Mesodermal cell (in vitro differentiated cells): ENCODE measurements around the gene BRSK1.

Experiments used
- H3K27ac ChIP-seq: 2 replicates; pipeline ENCODE4 v1.7.0; 2013; ENCODE audit warnings: mild to moderate bottlenecking, low read depth, low read length, moderate library complexity; ENCODE audit not compliant: severe bottlenecking
- H3K36me3 ChIP-seq: 2 replicates; pipeline ENCODE4 v1.7.1; 2013; ENCODE audit warnings: mild to moderate bottlenecking, low read length, moderate library complexity; ENCODE audit not compliant: control insufficient read depth, insufficient read depth
- H3K4me1 ChIP-seq: one replicate; pipeline ENCODE4 v1.7.1; 2013; ENCODE audit warnings: mild to moderate bottlenecking, low read length; ENCODE audit not compliant: insufficient read depth, control insufficient read depth, poor library complexity, severe bottlenecking
- H3K4me3 ChIP-seq: 2 replicates; pipeline ENCODE4 v1.7.0; 2013; ENCODE audit warnings: low read length, control low read depth, mild to moderate bottlenecking; ENCODE audit not compliant: insufficient read depth, poor library complexity, severe bottlenecking; ENCODE audit errors: extremely low read depth
- H3K9me3 ChIP-seq: 2 replicates; pipeline ENCODE4 v1.7.1; 2013; ENCODE audit warnings: mild to moderate bottlenecking, low read length, moderate library complexity; ENCODE audit not compliant: control insufficient read depth
- WGBS, 2 experiments: methylation state at CpG; one replicate each; pipeline ENCODE4 v1.1.5; 2013; ENCODE audit warnings: missing lambda C conversion rate in 2 of 2; ENCODE audit not compliant: insufficient coverage in 2 of 2; 5-methylcytosine and 5-hydroxymethylcytosine counted together

BRSK1 gene

DNA sequence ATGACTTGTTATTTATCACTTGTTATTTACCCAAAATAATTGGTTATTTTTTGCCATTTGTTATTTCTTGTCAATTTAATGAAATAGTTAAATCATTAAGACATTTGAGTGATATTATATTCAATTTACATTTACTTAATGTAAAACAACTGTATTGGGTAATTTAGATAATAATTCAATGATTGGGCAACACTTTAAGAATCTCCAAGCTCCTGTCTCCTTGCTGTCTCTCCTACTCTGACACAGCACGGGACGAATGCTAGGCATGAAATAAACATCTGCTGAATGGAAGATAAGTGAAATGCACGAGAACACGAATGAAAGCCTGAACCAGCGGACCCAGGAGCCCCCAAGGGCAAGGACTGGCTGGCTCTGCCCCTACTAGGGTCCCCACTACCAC, 19.3 kb upstream of the BRSK1 start:
- 95 to 97% methylated on average over 3 of the region's 5 CpGs for WGBS, 2 experiments
- peaks cover 5% of the 10 kb centered on the region for H3K4me1 ChIP-seq
- no peak overlapping the region for H3K4me3 ChIP-seq
- peaks cover 5% of the 10 kb centered on the region for H3K9me3 ChIP-seq
- no peak overlapping the region for H3K27ac ChIP-seq
- H3K36me3 ChIP-seq, result peaks cover 6% of the 10 kb centered on the region

DNA sequence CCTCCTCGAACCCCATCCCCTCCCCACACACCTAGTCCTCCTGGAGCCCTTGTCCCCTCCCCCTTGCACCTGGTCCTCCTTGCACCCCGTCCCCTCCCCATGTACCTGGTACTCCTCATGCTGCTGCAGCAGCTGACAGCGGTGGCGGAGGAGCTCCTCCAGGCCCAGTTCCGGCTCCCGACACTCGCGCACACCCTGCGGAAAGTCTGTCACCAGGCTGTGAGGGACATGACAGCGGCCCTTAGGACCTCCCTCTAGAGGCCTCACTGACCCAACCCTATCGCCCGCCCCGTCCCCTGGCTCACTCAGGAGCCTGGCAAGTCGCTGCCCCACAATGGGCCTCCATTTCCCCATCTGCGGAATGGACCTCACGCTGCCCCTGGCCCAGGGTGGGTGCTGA, 18.6 kb upstream of the BRSK1 start:
- Histone ChIP-seq H3K27ac (no peak overlapping the region), H3K36me3 (peaks cover 6% of the 10 kb centered on the region), H3K4me1 (peaks cover 4% of the 10 kb centered on the region), H3K9me3 (peaks cover 5% of the 10 kb centered on the region), H3K4me3 (no peak overlapping the region)
- 91 to 93% methylated on average over 12 to 15 of the region's 16 CpGs for WGBS, 2 experiments

DNA sequence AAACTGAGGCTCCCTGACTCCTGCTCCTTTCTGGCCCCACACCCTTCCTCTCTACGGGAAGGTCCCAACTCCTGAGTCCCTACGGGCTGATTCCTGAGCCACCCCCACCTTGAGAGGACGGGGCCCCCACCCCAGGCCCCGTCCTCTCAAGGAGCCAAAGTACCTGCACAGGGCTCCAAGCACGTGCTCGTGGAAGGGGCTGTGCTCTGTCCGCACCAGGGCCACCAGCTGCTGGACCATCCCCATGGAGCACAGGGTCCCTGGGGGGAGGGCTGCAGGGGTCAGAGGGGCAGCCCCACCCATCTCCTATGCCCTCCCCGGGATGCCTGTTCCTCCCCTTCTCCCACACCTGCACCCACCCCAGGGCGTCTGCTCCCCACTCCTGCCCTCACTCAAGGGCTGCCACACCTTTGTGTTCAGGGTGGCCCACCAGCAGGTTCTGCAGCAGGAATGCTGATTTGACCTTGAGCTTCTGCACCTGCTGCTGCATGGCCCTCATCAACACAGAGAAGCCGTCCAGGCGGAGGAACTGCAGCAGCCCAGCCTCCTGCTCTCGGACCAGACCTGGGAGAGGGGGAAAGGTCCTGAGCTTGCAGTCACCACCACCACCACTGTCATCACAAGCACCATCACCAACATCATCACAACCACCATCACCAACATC, 17.9 kb upstream of the BRSK1 start:
- Histone ChIP-seq H3K27ac (no peak overlapping the region), H3K9me3 (peaks cover 5% of the 10 kb centered on the region), H3K36me3 (peaks cover 6% of the 10 kb centered on the region), H3K4me3 (no peak overlapping the region), H3K4me1 (no peaks in the 10 kb centered on the region)
- WGBS, 2 experiments, result 84 to 96% methylated on average over 6 to 12 of the region's 12 CpGs

DNA sequence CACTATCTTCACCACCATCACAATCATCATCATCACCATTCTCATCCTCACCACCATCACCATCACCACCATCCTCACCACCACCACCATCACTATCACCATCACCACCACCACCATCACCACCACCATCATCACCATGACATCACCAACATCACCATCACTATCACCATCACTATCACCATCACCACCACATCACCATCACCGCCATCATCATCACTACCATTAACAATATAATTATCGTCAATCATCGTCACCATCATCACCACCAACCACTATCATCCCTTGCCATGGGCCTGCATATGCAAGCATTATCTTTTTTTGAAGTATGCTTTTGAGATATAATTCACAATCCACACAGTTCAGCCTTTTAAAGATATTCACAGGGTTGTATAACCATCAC, 17.4 kb upstream of the BRSK1 start:
- WGBS, 2 experiments, result 100% methylated on average over 1 to 3 of the region's 3 CpGs
- peaks cover 9% of the 10 kb centered on the region for H3K36me3 ChIP-seq
- no peak overlapping the region for H3K4me3 ChIP-seq

DNA sequence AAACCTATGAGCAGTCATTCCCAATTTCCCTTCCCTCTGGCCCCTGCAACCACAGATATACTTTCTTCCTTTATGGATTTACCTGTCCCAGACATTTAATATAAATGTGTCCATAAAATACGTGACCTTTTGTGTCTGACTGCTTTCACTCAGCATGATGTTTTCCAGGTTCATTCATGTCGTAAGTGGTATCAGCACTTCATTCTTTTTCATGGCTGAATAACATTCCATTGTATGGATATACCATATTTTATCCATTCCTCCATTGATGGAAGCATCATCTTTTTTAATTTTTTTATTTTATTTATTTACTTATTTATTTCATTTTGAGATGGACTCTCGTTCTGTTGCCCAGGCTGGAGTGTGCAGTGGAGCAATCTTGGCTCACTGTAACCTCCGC, 17.0 kb upstream of the BRSK1 start:
- Histone ChIP-seq H3K4me3 (no peak overlapping the region), H3K36me3 (peaks cover 10% of the 10 kb centered on the region), H3K4me1 (no peaks in the 10 kb centered on the region), H3K9me3 (peaks cover 5% of the 10 kb centered on the region), H3K27ac (no peak overlapping the region)
- 88 to 100% methylated on average over 2 of the region's 4 CpGs for WGBS, 2 experiments

More for the DNA sequence above, 17.4 kb upstream of the BRSK1 start:
- Histone ChIP-seq H3K27ac (no peak overlapping the region), H3K4me1 (no peaks in the 10 kb centered on the region), H3K9me3 (peaks cover 5% of the 10 kb centered on the region)

DNA sequence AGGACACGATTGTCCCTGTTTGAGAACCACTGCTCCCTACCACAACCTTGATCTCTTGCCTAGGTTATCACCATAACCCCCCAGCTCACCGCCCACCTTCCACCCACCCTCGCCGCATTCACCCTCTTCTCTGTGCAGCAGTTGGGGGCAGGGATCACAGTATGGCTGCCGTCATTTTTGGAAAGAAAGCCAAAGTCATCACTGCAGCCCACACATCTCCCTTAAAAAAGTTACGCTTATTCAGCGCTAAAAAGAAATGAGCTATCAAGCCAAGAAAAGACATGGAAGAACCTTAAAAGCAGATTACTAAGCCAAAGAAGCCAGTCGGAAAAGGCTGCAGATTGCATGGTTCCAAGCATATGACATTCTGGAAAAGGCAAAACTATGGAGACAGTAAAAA, 14.5 kb upstream of the BRSK1 start:
- H3K9me3 ChIP-seq, result peaks cover 5% of the 10 kb centered on the region
- no peak overlapping the region for H3K4me3 ChIP-seq
- no peaks in the 10 kb centered on the region for H3K4me1 ChIP-seq
- H3K27ac ChIP-seq, result no peak overlapping the region
- WGBS, 2 experiments, result 93 to 95% methylated on average over 8 of the region's 8 CpGs
- H3K36me3 ChIP-seq, result peaks cover 28% of the 10 kb centered on the region

DNA sequence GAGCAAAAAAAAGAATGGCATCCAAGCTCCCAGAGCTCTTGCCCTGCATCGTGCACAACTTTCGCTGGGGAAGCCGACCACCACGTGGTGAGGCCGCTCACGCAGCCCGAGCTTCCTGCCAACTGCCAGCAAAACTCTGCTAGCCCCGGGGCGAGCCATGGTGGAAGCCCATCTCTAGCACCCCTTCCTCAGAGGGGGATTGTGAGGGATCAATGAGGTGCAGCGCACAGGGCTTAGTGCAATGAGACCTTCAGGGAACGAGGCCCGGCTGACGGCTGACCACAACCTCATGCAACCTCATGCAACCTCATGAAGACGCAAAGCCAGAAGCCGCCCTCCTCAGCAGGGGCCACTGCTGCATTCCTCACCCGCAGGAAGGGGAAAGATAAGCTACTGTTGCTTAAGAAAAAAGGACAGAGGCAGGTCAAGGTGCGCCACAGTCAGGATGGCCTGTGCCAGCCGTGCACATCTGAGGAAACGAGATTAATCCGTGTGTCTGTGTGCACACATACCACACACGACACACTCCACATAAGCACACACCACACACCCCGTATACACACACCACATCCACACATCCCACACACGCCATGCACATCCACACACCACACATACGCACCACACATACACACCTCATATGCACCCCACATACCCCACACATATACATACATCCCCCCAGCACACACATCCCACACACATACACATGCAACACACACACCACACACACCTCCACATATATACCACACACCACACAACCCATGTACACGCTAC, 13.4 kb upstream of the BRSK1 start:
- Histone ChIP-seq H3K4me3 (no peak overlapping the region), H3K36me3 (peaks cover 35% of the 10 kb centered on the region), H3K9me3 (peaks cover 5% of the 10 kb centered on the region), H3K27ac (no peak overlapping the region), H3K4me1 (no peaks in the 10 kb centered on the region)
- 91 to 92% methylated on average over 23 to 25 of the region's 25 CpGs for WGBS, 2 experiments

DNA sequence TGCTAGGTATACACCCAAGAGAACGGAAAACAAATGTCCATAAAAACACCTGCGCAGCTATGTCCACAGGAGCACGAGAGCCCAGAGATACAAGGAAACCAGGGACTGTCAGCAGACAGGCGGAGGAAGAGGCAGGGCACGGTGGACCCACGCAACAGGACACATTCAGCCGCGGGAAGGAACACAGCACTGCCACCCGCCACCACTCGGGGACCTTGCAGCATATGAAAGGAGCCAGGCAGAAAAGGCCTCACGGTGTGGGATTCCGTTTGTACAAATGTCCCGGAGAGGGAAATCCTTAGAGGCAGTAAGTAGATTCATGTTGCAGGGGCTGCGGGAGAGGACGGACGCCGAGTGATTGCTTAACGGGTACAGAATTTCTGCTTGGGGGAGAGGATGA, 11.7 kb upstream of the BRSK1 start:
- peaks cover 47% of the 10 kb centered on the region for H3K36me3 ChIP-seq
- H3K4me1 ChIP-seq, result no peaks in the 10 kb centered on the region
- H3K4me3 ChIP-seq, result no peak overlapping the region
- no peak overlapping the region for H3K27ac ChIP-seq
- WGBS, 2 experiments, result 90 to 91% methylated on average over 13 to 18 of the region's 18 CpGs
- H3K9me3 ChIP-seq, result no peaks in the 10 kb centered on the region

DNA sequence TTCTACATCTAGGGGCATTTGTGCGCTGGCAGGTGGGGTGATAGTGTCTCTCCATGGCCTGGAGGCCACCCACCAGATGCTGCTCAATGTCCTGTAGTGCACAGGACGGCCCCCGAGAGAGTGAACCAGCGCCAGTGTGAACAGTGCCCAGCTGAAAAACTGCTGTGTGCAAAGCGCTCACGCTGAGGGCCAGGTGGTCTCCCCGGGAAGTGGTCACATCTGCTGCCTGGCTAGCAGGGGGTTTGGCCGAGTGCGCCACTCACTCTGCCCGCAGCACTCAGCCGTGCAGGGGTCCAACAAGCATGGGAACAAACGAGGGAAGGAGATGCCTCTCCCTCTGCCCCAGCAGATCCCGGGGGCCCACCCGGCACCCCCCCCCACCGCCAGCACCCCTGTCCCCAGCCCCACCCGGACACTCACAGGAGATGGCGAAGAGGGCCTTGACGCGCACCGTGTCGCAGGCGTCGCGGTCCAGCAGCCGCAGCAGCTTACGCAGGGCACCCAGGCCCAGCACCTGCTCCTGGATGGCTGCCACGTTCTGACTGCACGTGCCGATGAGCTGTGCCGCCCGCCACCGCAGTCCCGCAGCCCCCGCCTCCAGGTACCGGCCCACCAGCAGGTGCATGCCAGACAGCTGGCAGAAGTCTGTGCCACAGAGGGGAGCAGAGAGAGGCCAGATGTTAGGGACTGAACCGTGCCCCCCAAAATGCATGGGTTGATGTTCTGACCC, 9.7 kb upstream of the BRSK1 start:
- Histone ChIP-seq H3K27ac (no peak overlapping the region), H3K9me3 (no peaks in the 10 kb centered on the region), H3K36me3 (peaks cover 48% of the 10 kb centered on the region), H3K4me3 (no peak overlapping the region), H3K4me1 (no peaks in the 10 kb centered on the region)
- 98% methylated on average over 28 to 30 of the region's 36 CpGs for WGBS, 2 experiments

DNA sequence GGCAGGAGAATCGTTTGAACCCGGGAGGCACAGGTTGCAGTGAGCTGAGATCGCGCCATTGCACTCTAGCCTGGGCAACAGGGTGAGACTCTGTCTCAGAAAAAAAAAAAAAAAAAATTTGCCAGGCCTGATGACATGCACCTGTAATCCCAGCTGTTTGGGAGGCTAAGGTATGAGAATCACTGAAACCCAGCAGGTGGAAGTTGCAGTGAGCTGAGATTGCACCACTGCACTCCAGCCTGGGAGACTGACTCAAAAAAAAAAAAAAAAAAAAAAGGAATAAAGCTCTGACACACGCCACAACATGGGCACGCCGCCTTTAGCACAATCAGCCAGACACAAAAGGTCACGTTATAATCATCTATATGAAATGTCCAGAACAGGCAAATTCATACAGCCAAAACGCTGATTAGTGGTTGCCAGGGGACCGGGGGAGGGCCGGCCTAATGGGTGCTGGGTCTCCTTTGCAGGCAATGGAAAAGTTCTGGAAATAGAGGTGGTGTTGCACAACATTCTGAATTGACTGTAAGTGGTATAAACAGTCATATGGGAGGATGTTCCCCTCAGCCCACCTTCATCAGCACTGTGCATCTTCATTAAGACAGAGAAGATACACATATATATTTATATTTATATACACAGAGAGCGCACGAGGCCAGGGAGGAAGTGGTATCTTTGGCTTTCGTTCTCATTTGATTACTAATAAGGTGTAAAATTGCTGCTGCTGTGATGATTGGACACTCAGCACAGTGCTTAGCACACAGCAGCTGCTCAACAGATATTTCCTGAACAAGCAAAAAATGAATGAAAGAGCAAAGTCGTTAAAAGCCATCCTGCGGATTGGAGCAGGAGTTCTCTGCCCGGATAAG, 7.7 kb upstream of the BRSK1 start:
- Histone ChIP-seq H3K9me3 (no peaks in the 10 kb centered on the region), H3K27ac (no peak overlapping the region), H3K4me3 (no peak overlapping the region), H3K4me1 (peaks cover 4% of the 10 kb centered on the region), H3K36me3 (peaks cover 48% of the 10 kb centered on the region)
- WGBS, 2 experiments, result 94 to 100% methylated on average over 9 to 15 of the region's 17 CpGs
